HG03159 (cell line): ENCODE measurements around the gene THTPA.
"Not testable (repeated sequence)": the region's sequence is repeated elsewhere in the genome, so short reads cannot be mapped to it uniquely, and the experiment has no call there.

Source experiments
- ATAC-seq: cut with Tn5 transposase; IDR thresholded peaks from one replicate; pipeline ENCODE4 v1.9.1; 2021; ENCODE audit warnings: mild to moderate bottlenecking, moderate library complexity; ENCODE audit not compliant: unreplicated experiment

The THTPA gene

DNA sequence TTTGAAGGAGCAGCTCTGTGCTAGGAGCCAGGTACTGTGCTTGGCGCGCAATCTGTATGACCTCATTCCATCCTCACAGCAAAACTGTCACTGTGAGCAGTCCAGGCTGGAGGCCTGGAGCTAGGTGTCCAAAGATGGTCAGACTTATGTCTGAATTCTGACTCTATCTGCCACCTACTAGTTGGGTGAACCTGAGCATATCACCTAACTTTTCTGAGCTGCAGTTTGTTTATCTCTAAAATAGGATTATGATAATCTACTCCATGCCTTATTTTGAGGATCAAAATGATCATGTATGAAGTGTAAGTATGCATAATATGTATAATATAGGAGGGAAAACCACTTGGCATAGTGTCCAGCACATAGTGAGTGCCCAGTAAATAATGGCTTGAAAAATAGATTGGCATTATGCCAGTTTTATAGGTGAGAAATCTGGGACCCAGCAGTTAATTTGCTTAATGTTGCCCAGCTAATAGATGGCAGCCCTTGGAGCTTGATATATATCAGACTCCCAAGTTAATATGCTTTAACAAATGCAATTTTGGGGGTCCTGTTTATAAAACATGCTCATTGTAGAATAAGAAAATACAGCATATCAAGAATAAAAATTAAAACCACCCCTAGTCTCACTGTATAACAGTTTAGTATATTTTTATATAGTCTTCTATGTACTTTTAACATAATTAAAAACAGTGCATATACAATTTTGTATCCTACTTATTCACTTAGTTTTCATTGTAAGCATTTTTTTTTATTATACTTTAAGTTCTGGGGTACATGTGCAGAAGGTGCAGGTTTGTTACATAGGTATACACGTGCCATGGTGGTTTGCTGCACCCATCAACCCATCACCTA lies 27.1 kb downstream of the THTPA start:
- no peak for ATAC-seq

DNA sequence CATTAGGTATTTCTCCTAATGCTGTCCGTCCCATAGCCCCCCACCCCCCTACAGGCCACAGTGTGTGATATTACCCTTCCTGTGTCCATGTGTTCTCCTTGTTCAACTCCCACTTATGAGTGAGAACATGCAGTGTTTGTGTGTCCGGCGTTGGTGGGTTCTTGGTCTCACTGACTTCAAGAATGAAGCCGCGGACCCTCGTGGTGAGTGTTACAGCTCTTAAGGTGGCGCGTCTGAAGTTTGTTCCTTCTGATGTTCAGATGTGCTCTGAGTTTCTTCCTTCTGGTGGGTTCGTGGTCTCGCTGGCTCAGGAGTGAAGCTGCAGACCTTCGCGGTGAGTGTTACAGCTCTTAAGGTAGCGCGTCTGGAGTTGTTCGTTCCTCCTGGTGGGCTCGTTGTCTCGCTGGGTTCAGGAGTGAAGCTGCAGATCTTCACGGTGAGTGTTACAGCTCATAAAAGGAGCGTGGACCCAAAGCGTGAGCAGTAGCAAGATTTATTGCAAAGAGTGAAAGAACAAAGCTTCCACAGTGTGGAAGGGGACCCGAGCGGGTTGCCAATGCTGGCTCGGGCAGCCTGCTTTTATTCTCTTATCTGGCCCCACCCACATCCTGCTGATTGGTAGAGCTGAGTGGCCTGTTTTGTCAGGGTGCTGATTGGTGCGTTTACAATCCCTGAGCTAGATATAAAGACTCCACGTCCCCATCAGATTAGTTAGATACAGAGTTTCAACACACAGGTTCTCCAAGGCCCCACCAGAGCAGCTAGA lies 27.9 kb downstream of the THTPA start:
- ATAC-seq, result not testable (repeated sequence)

- not testable (repeated sequence) for ATAC-seq
These were observed 28.6 kb downstream of the THTPA start for GRCh38 chr14:23584527-23585203.

DNA sequence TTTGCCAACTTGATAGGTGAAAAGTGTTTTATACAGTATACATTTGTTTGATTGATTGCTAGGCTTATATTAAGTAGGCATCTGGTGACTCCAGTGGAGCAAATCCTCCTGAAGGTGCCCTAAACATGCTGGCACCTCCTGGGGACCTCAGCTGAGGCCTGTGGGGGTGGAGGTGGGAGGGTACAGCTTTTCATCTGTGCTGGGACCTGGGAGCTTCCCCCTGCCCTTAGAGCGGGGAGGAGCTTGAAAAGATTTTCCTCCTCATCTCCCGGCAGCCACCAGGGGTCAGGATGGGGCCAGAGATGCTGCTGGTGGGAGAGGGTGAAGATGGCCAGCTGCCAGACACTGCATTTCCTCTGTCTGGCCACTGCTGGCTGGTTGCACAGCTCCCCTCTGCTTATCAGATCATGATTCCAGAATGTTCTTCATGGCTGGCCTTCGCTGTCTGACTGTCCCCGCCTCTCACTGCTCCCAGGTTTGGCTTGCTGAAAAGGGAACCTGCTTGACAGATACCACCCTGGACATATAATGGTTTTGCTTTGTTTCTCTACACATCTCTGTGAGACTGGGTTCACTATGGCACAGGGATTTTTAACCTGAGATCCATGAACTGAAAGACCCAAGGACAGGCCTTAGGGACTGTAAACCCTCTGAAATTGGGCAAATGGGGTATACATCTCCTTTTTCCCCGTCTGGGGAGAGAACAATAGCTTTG lies 33.0 kb downstream of the THTPA start:
- ATAC-seq, result peak; percentile 91

DNA sequence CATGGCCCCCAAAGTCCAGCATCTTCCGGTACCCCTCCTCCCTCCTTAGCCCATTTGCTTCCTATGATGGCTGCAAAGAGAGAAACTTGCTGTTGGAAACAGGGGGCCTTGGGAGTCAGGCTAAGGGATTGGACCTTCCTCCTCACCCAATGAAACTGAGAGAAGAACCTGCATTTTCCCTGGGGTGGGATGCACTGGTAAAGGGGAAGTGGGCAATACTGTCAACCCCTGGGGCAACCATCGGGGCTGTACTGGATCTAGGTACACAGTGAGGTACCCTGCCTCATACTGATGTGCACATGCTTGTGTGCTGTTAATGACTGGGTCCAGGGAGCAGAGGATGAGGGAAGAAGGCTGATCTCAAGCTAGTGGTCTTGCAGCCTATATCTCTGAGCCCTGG lies 33.5 kb downstream of the THTPA start:
- no peak for ATAC-seq

DNA sequence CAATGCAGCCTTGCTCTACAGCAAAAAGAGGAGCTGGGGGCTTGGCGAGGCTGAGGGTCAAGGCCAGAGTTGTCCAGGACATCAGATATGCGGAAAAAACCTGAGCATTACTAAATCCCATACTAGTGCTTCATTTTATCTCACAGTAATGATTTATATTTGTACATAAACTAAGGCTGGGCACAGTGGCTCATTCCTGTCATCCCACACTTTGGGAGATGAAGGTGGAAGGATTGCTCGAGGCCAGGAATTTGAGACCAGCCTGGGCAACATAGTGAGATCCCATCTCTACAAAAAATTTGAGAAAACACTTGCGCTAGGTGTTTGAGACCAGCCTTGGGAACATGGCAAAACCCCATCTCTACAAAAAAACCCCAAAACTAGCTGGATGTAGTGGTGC lies 34.1 kb downstream of the THTPA start:
- ATAC-seq, result no peak

- not testable (repeated sequence) for ATAC-seq
These were observed 38.1 kb downstream of the THTPA start for GRCh38 chr14:23594191-23594590.

DNA sequence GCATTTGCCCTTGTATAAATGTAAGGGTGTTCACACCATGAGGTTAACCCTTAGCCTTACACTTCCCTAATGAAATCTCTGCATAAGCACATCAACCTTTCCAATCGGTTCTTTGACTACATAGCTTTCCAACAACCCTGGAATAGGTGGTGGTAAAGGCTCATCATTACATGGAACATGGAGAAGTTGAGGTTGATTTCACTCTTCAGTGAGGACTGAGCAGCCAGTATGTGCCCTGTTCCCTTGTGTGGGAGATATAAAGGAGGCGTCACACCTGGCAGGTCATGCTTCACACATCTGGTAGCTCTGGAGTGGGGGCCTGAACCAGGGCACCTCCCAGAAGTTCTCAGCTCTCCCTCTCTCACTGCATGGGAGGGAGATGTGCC lies 44.2 kb downstream of the THTPA start:
- ATAC-seq, result no peak

DNA sequence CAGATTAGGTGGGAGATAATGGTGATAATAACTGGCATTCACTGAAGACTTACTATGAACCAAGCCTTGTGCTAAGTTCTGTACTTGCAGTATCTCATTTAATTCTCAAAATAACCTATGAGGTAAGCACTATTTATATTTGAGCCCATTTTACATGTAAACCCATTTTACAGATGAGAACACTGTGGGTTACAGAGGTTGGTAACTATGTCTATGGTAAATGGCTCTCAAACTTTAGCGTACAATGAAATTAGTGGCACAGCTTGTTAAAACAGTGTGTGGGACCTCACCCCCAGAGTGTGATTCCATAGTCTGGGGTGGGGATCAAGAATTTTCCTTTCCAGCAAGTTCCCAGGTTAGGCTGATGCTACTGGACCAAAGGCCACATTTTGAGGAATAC lies 44.7 kb downstream of the THTPA start:
- no peak for ATAC-seq

- ATAC-seq, result no peak
These were observed 45.4 kb downstream of the THTPA start for GRCh38 chr14:23601424-23601823.

DNA sequence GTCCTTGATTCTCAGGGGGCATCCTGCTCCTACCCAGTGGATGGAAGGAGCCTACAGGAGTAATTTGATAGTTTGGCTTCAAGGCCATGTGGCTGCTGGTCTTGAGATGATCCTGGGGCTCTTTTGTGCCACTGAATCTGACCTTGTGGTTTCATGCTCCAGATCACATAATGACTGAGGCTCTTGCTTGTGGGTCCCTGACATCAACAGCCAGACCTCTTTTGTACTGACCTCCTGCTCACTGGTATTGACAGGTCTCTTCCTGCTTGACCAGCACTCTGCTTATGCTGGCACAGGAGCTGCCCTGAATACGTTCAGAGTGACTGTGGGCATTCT lies 45.7 kb downstream of the THTPA start:
- no peak for ATAC-seq

GRCh38 chr14:23602181-23603095 lies 46.4 kb downstream of the THTPA start:
- ATAC-seq, result no peak

- no peak for ATAC-seq
These were observed 47.0 kb downstream of the THTPA start for GRCh38 chr14:23603103-23603502.

DNA sequence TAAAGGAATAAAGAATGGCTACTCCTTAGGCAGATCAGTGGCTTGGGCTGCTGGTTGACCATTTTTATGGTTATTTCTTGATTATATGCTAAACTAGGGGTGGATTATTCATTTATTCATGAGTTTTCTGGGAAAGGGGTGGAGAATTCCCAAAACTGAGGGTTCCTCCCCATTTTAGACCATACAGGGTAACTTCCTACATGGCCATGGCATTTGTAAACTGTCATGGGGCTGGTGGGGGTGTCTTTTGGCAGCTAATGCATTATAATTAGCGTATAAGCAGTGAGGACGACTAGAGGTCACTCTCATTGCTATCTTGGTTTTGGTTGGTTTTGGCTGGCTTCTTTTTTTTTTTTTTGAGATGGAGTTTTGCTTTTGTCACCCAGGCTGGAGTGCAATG lies 48.1 kb downstream of the THTPA start:
- no peak for ATAC-seq

GRCh38 chr14:23604675-23605170 lies 48.7 kb downstream of the THTPA start:
- ATAC-seq, result no peak

DNA sequence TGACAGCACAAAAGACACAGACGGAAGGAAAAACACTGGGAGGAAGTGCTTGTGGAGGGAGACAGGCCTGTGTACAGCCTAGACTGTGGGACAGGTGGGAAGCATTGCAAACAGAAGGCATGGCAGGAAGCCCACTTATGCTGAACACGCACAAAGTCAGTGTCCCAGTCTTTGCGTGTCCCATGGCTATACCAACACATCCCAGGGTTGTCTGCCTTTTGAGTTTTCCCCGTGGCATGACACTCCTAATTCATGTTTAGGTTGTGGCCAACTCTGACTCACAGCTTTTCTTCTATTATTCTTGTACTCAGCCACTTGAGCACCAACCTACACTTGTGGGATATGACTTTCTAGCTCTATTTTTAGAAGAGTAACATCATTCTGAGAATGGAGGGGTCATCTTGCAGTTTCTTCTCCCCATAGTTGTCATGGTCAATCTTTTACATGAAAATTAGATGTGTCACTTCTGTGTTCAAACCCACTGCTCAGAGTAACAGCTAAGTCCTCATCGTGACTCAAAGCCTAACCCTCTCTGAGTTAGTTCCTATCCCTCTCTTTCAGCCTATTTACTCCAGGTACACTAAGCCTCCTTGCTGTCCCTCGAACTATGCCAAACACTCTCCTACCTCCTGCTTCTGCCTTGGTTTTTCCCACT lies 50.0 kb downstream of the THTPA start:
- peak; percentile 81 for ATAC-seq

GRCh38 chr14:23608454-23608853 lies 52.4 kb downstream of the THTPA start:
- ATAC-seq, result no peak

DNA sequence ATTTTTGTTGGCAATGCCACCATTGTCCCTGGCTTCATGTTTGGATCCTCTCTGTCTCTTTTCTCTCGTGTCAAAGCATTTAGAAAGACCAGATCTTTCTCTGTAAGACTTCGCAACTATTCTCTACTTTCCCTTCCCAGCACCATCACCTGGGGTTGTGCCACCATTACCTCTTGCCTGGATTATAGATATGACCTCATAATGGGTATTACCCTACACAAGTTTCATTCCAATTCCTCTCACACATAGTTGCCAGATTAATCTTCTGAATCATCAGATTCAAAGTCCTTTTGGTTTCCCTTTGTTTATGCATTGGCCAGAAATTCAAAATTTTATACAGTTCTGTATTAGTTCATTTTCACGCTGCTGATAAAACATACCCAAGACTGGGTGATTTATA lies 52.9 kb downstream of the THTPA start:
- ATAC-seq, result no peak

DNA sequence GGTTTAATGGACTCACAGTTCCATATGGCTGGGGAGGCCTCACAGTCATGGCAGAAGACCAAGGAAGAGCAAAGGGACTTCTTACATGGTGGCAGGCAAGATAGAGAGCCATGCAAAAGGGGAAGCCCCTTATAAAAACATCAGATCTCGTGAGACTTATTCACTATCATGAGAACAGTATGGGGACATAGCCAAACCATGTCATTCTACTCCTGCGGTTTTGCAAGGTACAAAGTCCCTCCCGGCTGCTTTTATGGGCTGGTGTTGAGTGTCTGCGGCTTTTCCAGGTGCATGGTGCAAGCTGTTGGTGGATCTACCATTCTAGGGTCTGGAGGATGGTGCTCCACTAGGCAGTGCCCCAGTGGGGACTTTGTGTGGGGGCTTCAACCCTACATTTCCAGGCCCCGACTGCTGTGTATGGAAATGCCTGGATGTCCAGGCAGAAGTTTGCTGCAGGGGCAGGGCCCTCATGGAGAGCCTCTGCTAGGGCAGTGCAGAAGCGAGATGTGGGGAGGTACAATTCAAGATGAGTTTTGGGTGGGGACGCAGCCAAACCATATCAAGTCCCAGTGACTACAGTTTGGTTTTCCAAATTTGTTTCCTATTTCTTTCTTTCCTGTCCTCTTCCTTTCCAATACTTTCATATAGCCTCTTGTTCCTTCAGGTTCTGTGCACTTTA lies 53.5 kb downstream of the THTPA start:
- not testable (repeated sequence) for ATAC-seq
